Mesenchymal stem cell (in vitro differentiated cells and primary cell): ENCODE measurements around the gene KLC1.

ENCODE experiments used
- DNase-seq: peaks from one replicate; pipeline ENCODE4 v3.0.0-alpha.2; 2013
- H2AFZ ChIP-seq: one replicate; pipeline ENCODE4 v1.6.1; 2013; ENCODE audit warnings: low read depth, mild to moderate bottlenecking, control low read depth, inconsistent platforms, low read length, moderate library complexity
- H2AK5ac ChIP-seq: 2 replicates; pipeline ENCODE4 v1.6.1; 2013; ENCODE audit warnings: low read length, moderate library complexity, mild to moderate bottlenecking, inconsistent platforms; ENCODE audit not compliant: severe bottlenecking
- H2BK120ac ChIP-seq: one replicate; pipeline ENCODE4 v1.6.1; 2013; ENCODE audit warnings: low read depth, mild to moderate bottlenecking, inconsistent platforms, low read length, moderate library complexity
- H2BK12ac ChIP-seq, 2 experiments: one replicate each; pipeline ENCODE4 v1.6.1; 2013; ENCODE audit warnings: inconsistent platforms in 2 of 2, low read length in 2 of 2, mild to moderate bottlenecking in 2 of 2, moderate library complexity in 2 of 2, control low read depth in 1 of 2
- H2BK15ac ChIP-seq: one replicate; pipeline ENCODE4 v1.6.1; 2013; ENCODE audit warnings: mild to moderate bottlenecking, low read depth, inconsistent platforms; ENCODE audit not compliant: poor library complexity, severe bottlenecking
- H2BK5ac ChIP-seq: 2 replicates; pipeline ENCODE4 v1.6.1; 2013; ENCODE audit warnings: low read depth, mild to moderate bottlenecking, low read length, control low read depth, inconsistent platforms; ENCODE audit not compliant: poor library complexity, severe bottlenecking
- H3K14ac ChIP-seq, 2 experiments: one replicate each; pipeline ENCODE4 v1.6.1; 2013; ENCODE audit warnings: inconsistent platforms in 2 of 2, low read length in 2 of 2, control low read depth in 1 of 2, mild to moderate bottlenecking in 1 of 2, moderate library complexity in 1 of 2
- H3K18ac ChIP-seq, 2 experiments: one replicate each; pipeline ENCODE4 v1.6.1; 2013; ENCODE audit warnings: inconsistent platforms in 2 of 2, low read length in 2 of 2, control low read depth in 1 of 2, low read depth in 1 of 2, mild to moderate bottlenecking in 1 of 2
- H3K23ac ChIP-seq, 2 experiments: one replicate each; pipeline ENCODE4 v1.6.1; 2013; ENCODE audit warnings: inconsistent platforms in 2 of 2, low read length in 2 of 2, mild to moderate bottlenecking in 2 of 2, moderate library complexity in 2 of 2, control low read depth in 1 of 2
- H3K27ac ChIP-seq: 2 replicates; pipeline ENCODE4 v1.5.1; 2013; ENCODE audit warnings: mild to moderate bottlenecking, moderate library complexity, low read length, control low read depth, inconsistent platforms; ENCODE audit not compliant: poor library complexity, severe bottlenecking
- H3K27me3 ChIP-seq, 2 experiments: 2 replicates each; pipeline versions ENCODE4 v1.6.1 to v1.7.0; 2013; ENCODE audit warnings: low read length in 2 of 2, mild to moderate bottlenecking in 2 of 2, moderate library complexity in 2 of 2, control low read depth in 1 of 2, inconsistent platforms in 1 of 2; ENCODE audit not compliant: control insufficient read depth in 1 of 2, insufficient read depth in 1 of 2
- H3K36me3 ChIP-seq, 2 experiments: 2 replicates each; pipeline versions ENCODE4 v1.6.1 to v1.7.0; 2013; ENCODE audit warnings: low read length in 2 of 2, control low read depth in 1 of 2, inconsistent platforms in 1 of 2, low read depth in 1 of 2, mild to moderate bottlenecking in 1 of 2; ENCODE audit not compliant: insufficient read depth in 2 of 2, control insufficient read depth in 1 of 2
- H3K4ac ChIP-seq, 2 experiments: one replicate each; pipeline ENCODE4 v1.6.1; 2013; ENCODE audit warnings: inconsistent platforms in 2 of 2, low read length in 2 of 2, mild to moderate bottlenecking in 2 of 2, moderate library complexity in 2 of 2, control low read depth in 1 of 2, low read depth in 1 of 2
- H3K4me1 ChIP-seq: 2 replicates; pipeline ENCODE4 v1.6.1; 2013; ENCODE audit warnings: low read depth, low read length, control low read depth; ENCODE audit not compliant: control insufficient read depth, insufficient read depth
- H3K4me2 ChIP-seq: 2 replicates; pipeline ENCODE4 v1.6.1; 2013; ENCODE audit warnings: low read length, mild to moderate bottlenecking, inconsistent platforms; ENCODE audit not compliant: poor library complexity, severe bottlenecking
- H3K4me3 ChIP-seq, 2 experiments: 2 replicates each; pipeline versions ENCODE4 v1.5.1 to v1.7.0; 2013; ENCODE audit warnings: low read length in 2 of 2, mild to moderate bottlenecking in 2 of 2, control low read depth in 1 of 2, low read depth in 1 of 2; ENCODE audit not compliant: insufficient read depth in 1 of 2
- H3K79me1 ChIP-seq: replicated peaks from 2 replicates; pipeline ENCODE4 v1.6.1; 2013; ENCODE audit warnings: mild to moderate bottlenecking, control low read depth, low read length, inconsistent platforms; ENCODE audit not compliant: poor library complexity, severe bottlenecking
- H3K9ac ChIP-seq: 2 replicates; pipeline ENCODE4 v1.7.0; 2013; ENCODE audit warnings: mild to moderate bottlenecking, low read length, moderate library complexity
- H3K9me3 ChIP-seq: 2 replicates; pipeline ENCODE4 v1.7.0; 2013; ENCODE audit warnings: mild to moderate bottlenecking, low read length; ENCODE audit not compliant: control insufficient read depth
- H4K8ac ChIP-seq: one replicate; pipeline ENCODE4 v1.6.1; 2013; ENCODE audit warnings: inconsistent platforms, mild to moderate bottlenecking, low read length, moderate library complexity
- H4K91ac ChIP-seq: one replicate; pipeline ENCODE4 v1.6.1; 2013; ENCODE audit warnings: mild to moderate bottlenecking, low read length, inconsistent platforms
- WGBS: methylation state at CpG from one replicate; pipeline ENCODE4 v1.1.7; 2013; ENCODE audit warnings: mixed read lengths; 5-methylcytosine and 5-hydroxymethylcytosine counted together

The KLC1 gene

DNA sequence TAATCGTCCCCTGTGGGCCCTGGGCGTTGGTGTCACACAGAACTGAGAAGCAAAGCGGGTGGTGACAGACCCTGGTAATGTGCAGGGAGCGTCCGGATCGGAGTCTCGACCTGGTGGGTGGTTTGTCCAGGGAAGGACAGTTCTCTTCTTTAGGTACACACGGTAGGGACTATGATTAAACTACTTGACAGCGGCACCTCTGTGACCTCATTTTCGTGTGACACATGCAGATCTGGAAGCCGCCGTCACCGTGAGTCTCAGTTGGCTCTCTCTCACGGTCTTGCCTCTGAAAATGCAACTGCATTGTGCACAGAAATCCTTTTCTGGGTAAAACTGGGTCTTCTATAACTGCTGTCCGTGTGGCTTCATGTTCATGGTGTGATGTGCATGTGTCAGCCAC is 54.1 kb downstream of the KLC1 start:
- Histone ChIP-seq H3K4me3 (no peak overlapping the region), H3K27me3 (no peaks in the 10 kb centered on the region), H2AK5ac (no peak overlapping the region), H3K23ac (no peak overlapping the region), H3K4ac (no peak overlapping the region), H3K14ac (no peak overlapping the region), H3K9me3 (no peaks in the 10 kb centered on the region), H2AFZ (no peak overlapping the region), H2BK12ac (no peak overlapping the region), H3K36me3 (peaks cover 71 to 98% of the 10 kb centered on the region in 2 experiments), H4K8ac (no peak overlapping the region), H4K91ac (no peak overlapping the region), H2BK120ac (no peak overlapping the region), H3K4me2 (no peak overlapping the region), H2BK5ac (no peak overlapping the region), H2BK15ac (no peak overlapping the region), H3K4me1 (no peaks in the 10 kb centered on the region), H3K79me1 (peaks cover 34% of the 10 kb centered on the region), H3K9ac (no peak overlapping the region), H3K27ac (no peak overlapping the region), H3K18ac (no peak overlapping the region)
- WGBS = 89% methylated on average over 15 of the region's 15 CpGs
- DNase-seq = no peak

DNA sequence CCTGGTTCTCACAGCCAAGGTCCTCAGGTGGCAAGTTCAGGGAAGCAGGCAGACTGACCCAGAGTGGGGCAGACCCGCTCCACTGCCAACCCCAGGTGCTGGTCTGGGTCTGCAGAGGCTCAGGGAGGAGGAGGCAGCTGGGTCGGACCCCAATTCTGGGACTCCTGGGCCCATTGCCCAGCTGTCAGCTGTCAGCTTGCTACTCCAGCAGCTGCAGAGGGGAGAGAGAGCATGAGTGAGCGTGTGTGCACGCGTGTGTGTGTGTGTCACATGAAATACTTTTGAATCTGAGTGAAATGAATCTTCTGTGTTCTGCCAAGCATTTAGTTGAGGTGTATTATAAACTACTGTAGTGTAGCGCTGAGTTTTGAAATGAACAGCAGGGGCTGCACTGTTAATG is 55.5 kb downstream of the KLC1 start:
- Histone ChIP-seq H2AK5ac (no peak overlapping the region), H3K36me3 (peaks cover 70 to 98% of the 10 kb centered on the region in 2 experiments), H4K8ac (no peak overlapping the region), H3K18ac (no peak overlapping the region), H3K4me1 (peaks cover 1% of the 10 kb centered on the region), H2BK120ac (no peak overlapping the region), H3K79me1 (peaks cover 39% of the 10 kb centered on the region), H2BK12ac (no peak overlapping the region), H3K4me3 (no peak overlapping the region), H2BK5ac (no peak overlapping the region), H2AFZ (no peak overlapping the region), H2BK15ac (no peak overlapping the region), H3K4me2 (no peak overlapping the region), H3K23ac (peak overlapping the region in 1 of 2 experiments; percentile 70), H3K27me3 (no peaks in the 10 kb centered on the region), H4K91ac (no peak overlapping the region), H3K14ac (peak overlapping the region in 1 of 2 experiments; percentile 36), H3K9ac (no peak overlapping the region), H3K27ac (no peak overlapping the region), H3K9me3 (no peaks in the 10 kb centered on the region), H3K4ac (no peak overlapping the region)
- WGBS = 95% methylated on average over 6 of the region's 6 CpGs
- DNase-seq = no peak

DNA sequence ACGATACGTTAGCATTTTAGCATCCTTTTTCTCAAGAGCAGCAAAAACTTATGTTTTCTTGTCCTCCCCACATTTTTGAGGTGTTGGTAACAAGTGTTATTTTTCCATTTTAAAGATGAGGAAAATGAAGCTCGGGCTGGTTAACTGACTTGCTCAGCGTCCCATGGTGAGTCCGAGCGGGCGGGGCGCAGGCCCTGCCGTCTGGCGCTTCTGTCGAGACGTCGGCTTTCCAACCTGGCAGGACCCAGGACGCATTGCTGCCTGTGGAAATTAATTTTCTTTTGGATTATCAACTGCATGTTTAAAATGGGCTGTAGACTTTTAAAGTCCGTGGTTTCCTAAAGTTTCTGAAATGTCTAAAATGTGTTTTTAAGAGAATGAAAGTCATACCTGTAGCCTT is 55.9 kb downstream of the KLC1 start:
- Histone ChIP-seq H3K79me1 (peaks cover 40% of the 10 kb centered on the region), H2AFZ (no peak overlapping the region), H3K23ac (no peak overlapping the region), H4K91ac (no peak overlapping the region), H3K4me1 (peaks cover 2% of the 10 kb centered on the region), H3K18ac (no peak overlapping the region), H3K36me3 (peaks cover 72 to 97% of the 10 kb centered on the region in 2 experiments), H2BK5ac (no peak overlapping the region), H2AK5ac (no peak overlapping the region), H3K27me3 (no peaks in the 10 kb centered on the region), H2BK12ac (no peak overlapping the region), H3K9me3 (no peaks in the 10 kb centered on the region), H3K27ac (no peak overlapping the region), H4K8ac (no peak overlapping the region), H2BK120ac (no peak overlapping the region), H2BK15ac (no peak overlapping the region), H3K4me3 (no peak overlapping the region), H3K4me2 (no peak overlapping the region), H3K14ac (no peak overlapping the region), H3K4ac (no peak overlapping the region), H3K9ac (no peak overlapping the region)
- WGBS = 96% methylated on average over 13 of the region's 15 CpGs
- no peak for DNase-seq

DNA sequence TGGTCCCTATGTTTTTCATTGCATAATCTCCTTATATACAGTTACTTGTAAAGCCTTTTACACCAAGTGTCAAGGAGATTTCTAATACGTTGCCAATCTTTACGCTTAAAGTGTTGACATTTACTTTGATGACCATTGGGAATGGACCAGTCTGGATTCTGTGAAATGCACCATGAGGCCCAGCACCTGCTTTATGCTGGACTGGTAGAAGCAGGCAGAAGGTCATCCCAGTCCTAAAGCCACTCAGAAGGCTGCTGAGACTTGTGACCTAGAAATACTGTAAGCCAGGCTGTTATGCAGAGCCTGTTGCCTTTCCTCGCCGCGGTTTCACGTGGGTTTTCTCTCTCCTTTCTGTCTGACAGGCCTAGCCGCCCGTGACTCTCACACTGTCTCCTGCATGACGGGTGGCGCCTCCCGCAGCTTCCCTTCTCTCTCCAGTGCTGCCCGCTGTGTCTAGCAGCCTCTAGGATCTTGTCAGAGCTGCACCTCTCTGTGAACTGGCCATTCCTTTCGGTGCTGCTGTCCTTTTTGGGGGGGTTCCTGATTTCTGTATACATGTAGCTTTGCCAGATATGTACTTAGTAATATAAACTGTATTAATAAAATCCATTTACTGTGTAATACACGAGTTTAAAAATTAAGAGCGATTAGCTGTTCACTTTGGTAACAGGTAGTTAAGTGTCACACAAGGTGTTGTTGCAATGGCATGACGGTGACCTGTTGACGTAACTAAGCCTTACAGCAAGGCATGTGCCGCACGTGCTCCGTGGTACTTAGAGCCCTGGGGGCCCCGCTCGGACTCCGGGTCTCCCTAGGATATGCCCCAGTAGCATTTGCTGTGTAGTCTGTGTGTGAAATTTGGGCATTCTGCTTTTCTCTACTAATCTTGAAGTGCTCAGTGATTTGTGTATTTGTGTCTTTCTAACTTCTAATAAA is 56.5 kb downstream of the KLC1 start:
- Histone ChIP-seq H2BK15ac (no peak overlapping the region), H3K9ac (no peak overlapping the region), H3K4ac (no peak overlapping the region), H2AK5ac (no peak overlapping the region), H3K4me2 (no peak overlapping the region), H3K4me3 (no peak overlapping the region), H3K14ac (no peak overlapping the region), H4K91ac (no peak overlapping the region), H2BK120ac (no peak overlapping the region), H3K36me3 (peaks cover 73 to 96% of the 10 kb centered on the region in 2 experiments), H3K23ac (no peak overlapping the region), H2BK12ac (peak overlapping the region in 1 of 2 experiments; percentile 49), H3K9me3 (no peaks in the 10 kb centered on the region), H3K27me3 (no peaks in the 10 kb centered on the region), H2AFZ (no peak overlapping the region), H3K79me1 (peaks cover 40% of the 10 kb centered on the region), H2BK5ac (no peak overlapping the region), H3K27ac (no peak overlapping the region), H3K18ac (no peak overlapping the region), H3K4me1 (peaks cover 6% of the 10 kb centered on the region), H4K8ac (no peak overlapping the region)
- 97% methylated on average over 22 of the region's 23 CpGs for WGBS
- no peak for DNase-seq
